Left renal pelvis (tissue), 4 donors: ENCODE measurements around the gene ADCYAP1R1. TPM values are rescaled to one million over a fixed set of nuclear protein-coding genes. Genes with fewer than 3 reads are reported as not detected.

ENCODE experiments used
- DNase-seq, 4 donors: peaks; one replicate each; pipeline ENCODE4 v3.0.0-alpha.2; 2013; ENCODE audit warnings: low read depth in 4 of 4, low spot score in 3 of 4
- polyA plus RNA-seq, 4 donors: library from polyadenylated mRNA; unstranded; fragments of 120-200 nt; gene quantifications; one replicate each; pipeline ENCODE4 v1.2.1, GENCODE V29; 2013; ENCODE audit not compliant: insufficient read length in 4 of 4

The ADCYAP1R1 gene
- polyA plus RNA-seq = 1 to 10 TPM in 2 of 4 donors, under 1 TPM in 2; 0.73 to 3.6 (median 1.0) TPM

- DNase-seq = peak in 2 of 4 donors; percentile 33 to 39
Observed at GRCh38 chr7:31051598-31052486, at the start of gene ADCYAP1R1. ADCYAP1R1 (plus strand) TSS chr7:31052308; CDS start chr7:31063265, 10,957 bp downstream.

GRCh38 chr7:31003097-31003496 lies 49.0 kb upstream of the ADCYAP1R1 start:
- no peak for DNase-seq

- no peak for DNase-seq
Observed at GRCh38 chr7:31003721-31004120, 48.4 kb upstream of the ADCYAP1R1 start.

GRCh38 chr7:31004393-31004792 lies 47.7 kb upstream of the ADCYAP1R1 start:
- DNase-seq = no peak

GRCh38 chr7:31006857-31007256 lies 45.3 kb upstream of the ADCYAP1R1 start:
- no peak for DNase-seq

GRCh38 chr7:31007634-31008033 lies 44.5 kb upstream of the ADCYAP1R1 start:
- no peak for DNase-seq

GRCh38 chr7:31014826-31015225 lies 37.3 kb upstream of the ADCYAP1R1 start:
- no peak for DNase-seq

GRCh38 chr7:31017032-31017675 lies 35.0 kb upstream of the ADCYAP1R1 start:
- no peak for DNase-seq

- DNase-seq = no peak
Observed at GRCh38 chr7:31017721-31018120, 34.4 kb upstream of the ADCYAP1R1 start.

GRCh38 chr7:31019509-31019908 lies 32.6 kb upstream of the ADCYAP1R1 start:
- no peak for DNase-seq

GRCh38 chr7:31020161-31020560 lies 31.9 kb upstream of the ADCYAP1R1 start:
- no peak for DNase-seq

- no peak for DNase-seq
Observed at GRCh38 chr7:31020652-31021051, 31.5 kb upstream of the ADCYAP1R1 start.

- no peak for DNase-seq
Observed at GRCh38 chr7:31022117-31022516, 30.0 kb upstream of the ADCYAP1R1 start.

- no peak for DNase-seq
Observed at GRCh38 chr7:31022726-31023125, 29.4 kb upstream of the ADCYAP1R1 start.

- DNase-seq = no peak
Observed at GRCh38 chr7:31023877-31024276, 28.2 kb upstream of the ADCYAP1R1 start.

- DNase-seq = peak; percentile 68 to 79 (median 76)
Observed at GRCh38 chr7:31027161-31027965, 24.7 kb upstream of the ADCYAP1R1 start.

GRCh38 chr7:31028006-31028405 lies 24.1 kb upstream of the ADCYAP1R1 start:
- no peak for DNase-seq

- no peak for DNase-seq
Observed at GRCh38 chr7:31028417-31028992, 23.6 kb upstream of the ADCYAP1R1 start.

- no peak for DNase-seq
Observed at GRCh38 chr7:31029251-31030042, 22.7 kb upstream of the ADCYAP1R1 start.
